ENCODE data around the gene ADGRD2. TPM values are rescaled to one million over a fixed set of nuclear protein-coding genes. Genes with fewer than 3 reads are reported as not detected.

ADGRD2 gene
- total and polyA plus RNA-seq, 9 of the 15 experiments (the other 6 are each of a cell fraction or from before 2014, with no cell fraction given) = not detected

DNA sequence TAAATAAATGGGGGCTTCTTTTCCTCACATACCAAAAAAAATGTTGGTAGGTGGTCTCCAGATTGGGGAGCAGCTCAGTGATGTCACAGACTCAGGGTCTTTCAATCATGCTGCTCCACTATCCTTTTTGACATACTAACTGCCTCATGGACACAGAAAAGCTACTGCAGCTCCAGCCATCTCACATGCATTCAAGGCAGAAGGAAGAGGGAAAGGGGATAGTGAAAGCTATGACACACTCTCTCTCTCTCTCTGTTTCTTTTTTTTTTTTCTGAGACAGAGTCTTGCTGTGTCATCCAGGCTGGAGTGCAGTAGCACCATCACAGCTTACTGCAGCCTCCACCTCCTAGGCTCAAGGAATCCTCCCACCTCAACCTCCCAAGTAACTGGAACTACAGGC is 7.9 kb upstream of the ADGRD2 start (continued):
- TF ChIP-seq ZBTB1 (CRISPR knock-in tag; IDR thresholded peaks at IDR 0.05; ENCODE audit: borderline replicate concordance, low read depth) (no peak), NCOA4 (IDR thresholded peaks at IDR 0.05; ENCODE audit: partially characterized antibody) (no peak), RBM25 (IDR thresholded peaks at IDR 0.05; ENCODE audit: low read depth, low read length, severe bottlenecking) (peak; percentile 98), STAG1 (CRISPR knock-in tag; IDR thresholded peaks at IDR 0.05; ENCODE audit: borderline replicate concordance) (no peak), SP2 (IDR thresholded peaks at IDR 0.05; ENCODE audit: extremely low read depth, low read depth, low read length, poor library complexity, severe bottlenecking) (no peak), NFXL1 (CRISPR knock-in tag; IDR thresholded peaks at IDR 0.05) (no peak), ZNF384 (IDR thresholded peaks at IDR 0.05; ENCODE audit: low read depth, low read length) (peak; percentile 84), CC2D1A (IDR thresholded peaks at IDR 0.05) (no peak), LCOR (CRISPR knock-in tag; IDR thresholded peaks at IDR 0.05) (no peak), ADNP (tag; IDR thresholded peaks at IDR 0.05) (peak; percentile 57; the same call in 1 of the 2 replicates), ZNF668 (CRISPR knock-in tag; IDR thresholded peaks at IDR 0.05) (no peak), TBL1XR1 (IDR thresholded peaks at IDR 0.05; ENCODE audit: low read length in 2 of 2) (no peak)
- TF ChIP-seq, protein P1, sequence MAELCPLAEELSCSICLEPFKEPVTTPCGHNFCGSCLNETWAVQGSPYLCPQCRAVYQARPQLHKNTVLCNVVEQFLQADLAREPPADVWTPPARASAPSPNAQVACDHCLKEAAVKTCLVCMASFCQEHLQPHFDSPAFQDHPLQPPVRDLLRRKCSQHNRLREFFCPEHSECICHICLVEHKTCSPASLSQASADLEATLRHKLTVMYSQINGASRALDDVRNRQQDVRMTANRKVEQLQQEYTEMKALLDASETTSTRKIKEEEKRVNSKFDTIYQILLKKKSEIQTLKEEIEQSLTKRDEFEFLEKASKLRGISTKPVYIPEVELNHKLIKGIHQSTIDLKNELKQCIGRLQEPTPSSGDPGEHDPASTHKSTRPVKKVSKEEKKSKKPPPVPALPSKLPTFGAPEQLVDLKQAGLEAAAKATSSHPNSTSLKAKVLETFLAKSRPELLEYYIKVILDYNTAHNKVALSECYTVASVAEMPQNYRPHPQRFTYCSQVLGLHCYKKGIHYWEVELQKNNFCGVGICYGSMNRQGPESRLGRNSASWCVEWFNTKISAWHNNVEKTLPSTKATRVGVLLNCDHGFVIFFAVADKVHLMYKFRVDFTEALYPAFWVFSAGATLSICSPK (IDR thresholded peaks at IDR 0.05; ENCODE audit: borderline replicate concordance) = no peak
- TF ChIP-seq, protein P2, sequence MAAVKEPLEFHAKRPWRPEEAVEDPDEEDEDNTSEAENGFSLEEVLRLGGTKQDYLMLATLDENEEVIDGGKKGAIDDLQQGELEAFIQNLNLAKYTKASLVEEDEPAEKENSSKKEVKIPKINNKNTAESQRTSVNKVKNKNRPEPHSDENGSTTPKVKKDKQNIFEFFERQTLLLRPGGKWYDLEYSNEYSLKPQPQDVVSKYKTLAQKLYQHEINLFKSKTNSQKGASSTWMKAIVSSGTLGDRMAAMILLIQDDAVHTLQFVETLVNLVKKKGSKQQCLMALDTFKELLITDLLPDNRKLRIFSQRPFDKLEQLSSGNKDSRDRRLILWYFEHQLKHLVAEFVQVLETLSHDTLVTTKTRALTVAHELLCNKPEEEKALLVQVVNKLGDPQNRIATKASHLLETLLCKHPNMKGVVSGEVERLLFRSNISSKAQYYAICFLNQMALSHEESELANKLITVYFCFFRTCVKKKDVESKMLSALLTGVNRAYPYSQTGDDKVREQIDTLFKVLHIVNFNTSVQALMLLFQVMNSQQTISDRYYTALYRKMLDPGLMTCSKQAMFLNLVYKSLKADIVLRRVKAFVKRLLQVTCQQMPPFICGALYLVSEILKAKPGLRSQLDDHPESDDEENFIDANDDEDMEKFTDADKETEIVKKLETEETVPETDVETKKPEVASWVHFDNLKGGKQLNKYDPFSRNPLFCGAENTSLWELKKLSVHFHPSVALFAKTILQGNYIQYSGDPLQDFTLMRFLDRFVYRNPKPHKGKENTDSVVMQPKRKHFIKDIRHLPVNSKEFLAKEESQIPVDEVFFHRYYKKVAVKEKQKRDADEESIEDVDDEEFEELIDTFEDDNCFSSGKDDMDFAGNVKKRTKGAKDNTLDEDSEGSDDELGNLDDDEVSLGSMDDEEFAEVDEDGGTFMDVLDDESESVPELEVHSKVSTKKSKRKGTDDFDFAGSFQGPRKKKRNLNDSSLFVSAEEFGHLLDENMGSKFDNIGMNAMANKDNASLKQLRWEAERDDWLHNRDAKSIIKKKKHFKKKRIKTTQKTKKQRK (IDR thresholded peaks at IDR 0.05; ENCODE audit: borderline replicate concordance, low read depth, low read length) = no peak

Data from K562 (cell line).